HG02981 (cell line): ENCODE measurements around the gene ZBTB46.

ENCODE experiments used
- ATAC-seq: cut with Tn5 transposase; IDR thresholded peaks from one replicate; pipeline ENCODE4 v1.9.1; 2021; ENCODE audit warnings: mild to moderate bottlenecking, moderate library complexity; ENCODE audit not compliant: unreplicated experiment

The ZBTB46 gene

GRCh38 chr20:63839620-63840019, 8.6 kb upstream of the ZBTB46 start:
- ATAC-seq, result no peak

DNA sequence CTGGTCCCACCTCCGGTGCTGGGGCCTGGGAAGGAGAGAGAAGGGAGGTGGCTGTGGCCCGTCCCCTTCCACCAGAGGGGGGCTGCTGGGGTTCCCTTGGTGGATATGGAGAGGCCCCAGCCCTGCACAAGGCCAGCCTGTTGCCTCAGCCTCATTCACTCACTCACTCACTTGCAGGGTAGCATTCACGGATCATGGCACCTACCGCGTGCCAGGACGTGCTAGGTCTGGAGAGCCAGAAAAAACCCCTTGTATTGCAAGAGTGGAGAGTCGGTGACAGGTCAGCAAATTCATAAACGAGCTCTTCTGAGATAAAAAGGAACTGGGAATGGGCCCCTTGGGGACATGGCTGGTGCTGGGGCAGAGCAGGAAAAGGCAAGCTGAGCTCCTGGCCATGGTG, 6.4 kb upstream of the ZBTB46 start:
- no peak for ATAC-seq

GRCh38 chr20:63836458-63837344, 5.6 kb upstream of the ZBTB46 start:
- no peak for ATAC-seq

DNA sequence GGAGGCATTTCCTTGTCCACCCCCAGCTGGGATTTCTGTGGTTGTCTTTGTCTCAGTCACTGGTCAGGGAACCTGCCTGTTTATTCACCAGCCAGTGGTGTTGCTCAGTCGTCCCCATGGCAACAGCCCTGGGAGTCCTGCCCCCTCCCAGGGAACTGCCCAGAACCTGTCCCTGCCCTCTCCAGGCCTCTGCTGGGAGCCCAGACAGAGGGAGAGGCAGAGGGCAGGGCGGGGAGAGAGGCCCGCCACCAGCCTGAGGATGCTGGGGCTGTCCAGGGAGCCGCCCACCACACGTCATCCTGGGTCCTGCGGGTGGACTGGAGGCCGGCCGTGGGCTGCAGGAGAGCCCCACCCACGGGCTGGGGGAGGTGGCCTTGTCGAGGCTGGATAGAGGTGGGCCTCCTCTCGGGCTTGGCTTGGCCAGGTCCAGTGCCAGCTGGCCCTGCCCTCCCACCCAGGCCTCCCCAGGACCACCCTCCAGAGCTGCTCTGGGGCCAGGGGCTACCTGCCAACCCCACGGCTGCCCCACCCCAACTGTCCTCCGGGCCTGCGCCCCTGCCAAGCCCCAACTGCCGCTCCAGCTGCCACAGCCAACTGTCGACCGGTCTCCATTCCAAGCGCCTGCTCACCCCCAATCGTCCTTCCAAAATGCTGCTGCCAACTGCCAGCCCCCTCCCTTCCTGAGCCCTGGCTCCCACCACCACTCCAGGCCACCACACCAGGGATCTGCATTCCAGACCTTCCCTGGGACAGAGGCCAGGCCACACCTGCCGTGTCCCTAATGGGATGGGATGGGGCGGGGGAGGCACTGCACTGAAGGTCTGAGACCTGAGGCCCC, 4.2 kb upstream of the ZBTB46 start:
- ATAC-seq, result no peak

GRCh38 chr20:63834491-63834880, 3.4 kb upstream of the ZBTB46 start:
- no peak for ATAC-seq

- ATAC-seq, result no peak
Measured at GRCh38 chr20:63833776-63834490, 2.9 kb upstream of the ZBTB46 start.

- ATAC-seq, result no peak
Measured at GRCh38 chr20:63831993-63832686, 1.1 kb upstream of the ZBTB46 start.

GRCh38 chr20:63831646-63831992, 555 bp upstream of the ZBTB46 start:
- no peak for ATAC-seq

GRCh38 chr20:63829945-63830835, 874 bp downstream of the ZBTB46 start:
- ATAC-seq, result no peak

DNA sequence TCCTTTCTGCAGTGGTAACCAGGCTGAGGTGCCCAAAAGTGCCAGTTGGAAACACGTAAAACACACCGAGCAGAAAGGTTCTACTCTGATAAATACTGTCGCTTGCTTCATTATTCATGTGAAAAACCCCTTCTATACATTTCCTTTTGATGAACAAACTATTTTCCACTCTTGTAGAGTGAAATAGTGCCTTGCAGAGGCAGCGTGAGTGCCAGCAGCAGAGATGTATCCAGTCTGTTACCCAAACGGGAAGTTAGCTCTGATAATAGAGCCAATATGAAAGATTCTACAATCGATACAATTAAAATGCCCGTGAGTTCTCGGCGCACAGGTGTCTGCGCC, 1.5 kb downstream of the ZBTB46 start:
- ATAC-seq, result no peak

GRCh38 chr20:63828951-63829350, 2.1 kb downstream of the ZBTB46 start:
- ATAC-seq, result no peak

DNA sequence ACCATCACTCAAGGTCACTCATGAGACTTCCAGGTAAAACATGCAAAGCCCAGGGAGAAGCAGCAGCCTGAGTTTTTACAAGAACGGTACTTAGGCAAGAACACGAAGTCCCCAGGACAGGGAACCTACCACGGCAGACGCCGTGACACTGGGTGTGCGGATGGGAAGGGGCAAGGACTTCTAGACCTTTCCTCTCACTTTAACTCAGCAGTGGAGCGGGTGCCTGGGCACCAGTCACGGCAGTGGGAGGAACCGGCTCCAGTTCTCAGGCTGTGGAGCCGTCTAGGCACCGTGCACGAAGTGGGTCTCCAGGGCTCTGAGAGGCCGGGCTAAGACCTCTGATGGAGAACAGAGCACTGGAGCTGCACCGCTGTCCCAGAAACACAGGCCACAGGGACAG, 2.5 kb downstream of the ZBTB46 start:
- no peak for ATAC-seq

- no peak for ATAC-seq
Measured at GRCh38 chr20:63828124-63828523, 2.9 kb downstream of the ZBTB46 start.

GRCh38 chr20:63826753-63827152, 4.3 kb downstream of the ZBTB46 start:
- no peak for ATAC-seq

DNA sequence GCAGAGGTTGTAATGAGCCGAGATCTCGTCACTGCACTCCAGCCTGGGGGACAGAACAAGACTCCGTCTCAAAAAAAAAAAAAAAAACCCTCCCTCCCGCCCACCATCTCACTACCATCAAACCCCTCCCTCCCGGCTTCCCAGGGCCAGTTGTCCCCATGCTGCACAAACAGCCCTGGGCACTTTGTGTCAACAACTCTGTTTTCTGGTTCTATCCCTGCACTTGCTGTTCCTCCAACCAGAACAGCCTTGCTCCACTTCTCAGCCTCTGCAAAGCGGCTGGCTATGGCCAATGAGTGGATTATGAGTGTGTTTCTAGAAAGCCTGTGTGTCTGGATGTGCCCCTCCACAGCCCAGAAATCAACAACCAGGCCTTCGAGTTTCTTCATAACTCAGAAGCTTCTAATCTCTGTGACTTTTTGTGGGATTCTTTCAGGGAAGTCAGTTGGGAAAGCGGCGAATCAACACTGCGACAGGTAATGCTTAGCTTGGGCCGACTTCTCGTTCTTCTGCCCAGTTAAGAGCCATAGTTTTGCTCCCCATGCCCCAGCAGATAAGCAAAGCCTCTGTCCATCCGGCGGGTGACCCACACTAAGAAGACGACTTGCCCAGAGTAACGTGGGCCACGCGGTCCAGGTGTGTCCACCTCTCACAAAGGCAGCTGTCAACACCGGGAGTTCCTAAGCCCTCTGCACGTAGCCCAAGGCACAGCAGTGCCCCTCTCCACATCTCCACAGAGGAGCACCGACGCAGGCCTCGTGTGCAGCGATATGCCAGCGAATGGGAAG, 5.5 kb downstream of the ZBTB46 start:
- no peak for ATAC-seq

- no peak for ATAC-seq
Measured at GRCh38 chr20:63823691-63824311, 7.3 kb downstream of the ZBTB46 start.

GRCh38 chr20:63822276-63822696, 8.8 kb downstream of the ZBTB46 start:
- ATAC-seq, result no peak

GRCh38 chr20:63821811-63822210, 9.3 kb downstream of the ZBTB46 start:
- ATAC-seq, result no peak
